ENCODE measurements around the gene SCIMP. TPM values are rescaled to one million over a fixed set of nuclear protein-coding genes. Genes with fewer than 3 reads are reported as not detected.

SCIMP gene
- total RNA-seq, 4 donors from 2014 or later = 0.62 to 0.91 TPM; not detected in 2

DNA sequence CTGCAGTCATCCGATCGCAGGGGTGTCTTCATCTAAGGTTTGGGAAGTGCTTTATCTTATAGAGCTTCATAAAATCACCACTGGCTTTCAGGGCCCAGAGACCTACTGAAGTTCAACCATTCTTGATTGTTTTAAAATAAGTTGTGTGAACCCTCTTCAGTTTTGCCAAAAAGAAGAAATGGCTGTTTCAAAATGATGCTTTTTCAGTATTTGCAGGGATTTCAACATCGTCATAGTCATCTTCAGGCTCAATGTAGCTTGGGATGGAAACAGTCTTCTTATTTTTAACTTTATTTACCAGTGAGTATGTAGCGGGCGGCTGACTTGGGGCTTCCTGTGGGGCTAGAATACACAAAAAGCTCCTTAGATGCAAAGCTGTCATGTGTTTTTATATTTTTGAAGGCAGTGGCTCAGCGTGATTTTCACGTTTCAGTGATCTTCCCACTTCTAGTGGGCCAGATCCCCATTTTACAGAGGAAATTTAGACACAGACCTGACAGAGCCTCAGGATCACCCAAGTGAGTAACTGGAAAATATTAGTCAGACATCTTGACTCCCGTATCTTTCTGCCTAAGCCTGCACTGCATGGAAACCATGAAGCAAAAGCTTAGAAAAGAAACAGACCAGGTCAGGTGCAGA, 23.9 kb downstream of the SCIMP start:
- no peak overlapping the region for H3K4me3 ChIP-seq
- no peak for DNase-seq
- no peaks in the 10 kb centered on the region for H3K27me3 ChIP-seq
- H3K4me1 ChIP-seq = no peaks in the 10 kb centered on the region
- H3K36me3 ChIP-seq = no peaks in the 10 kb centered on the region
- H3K27ac ChIP-seq = no peak overlapping the region
- TF ChIP-seq POLR2A (IDR thresholded peaks at IDR 0.05) = no peak
- TF ChIP-seq, protein P1, sequence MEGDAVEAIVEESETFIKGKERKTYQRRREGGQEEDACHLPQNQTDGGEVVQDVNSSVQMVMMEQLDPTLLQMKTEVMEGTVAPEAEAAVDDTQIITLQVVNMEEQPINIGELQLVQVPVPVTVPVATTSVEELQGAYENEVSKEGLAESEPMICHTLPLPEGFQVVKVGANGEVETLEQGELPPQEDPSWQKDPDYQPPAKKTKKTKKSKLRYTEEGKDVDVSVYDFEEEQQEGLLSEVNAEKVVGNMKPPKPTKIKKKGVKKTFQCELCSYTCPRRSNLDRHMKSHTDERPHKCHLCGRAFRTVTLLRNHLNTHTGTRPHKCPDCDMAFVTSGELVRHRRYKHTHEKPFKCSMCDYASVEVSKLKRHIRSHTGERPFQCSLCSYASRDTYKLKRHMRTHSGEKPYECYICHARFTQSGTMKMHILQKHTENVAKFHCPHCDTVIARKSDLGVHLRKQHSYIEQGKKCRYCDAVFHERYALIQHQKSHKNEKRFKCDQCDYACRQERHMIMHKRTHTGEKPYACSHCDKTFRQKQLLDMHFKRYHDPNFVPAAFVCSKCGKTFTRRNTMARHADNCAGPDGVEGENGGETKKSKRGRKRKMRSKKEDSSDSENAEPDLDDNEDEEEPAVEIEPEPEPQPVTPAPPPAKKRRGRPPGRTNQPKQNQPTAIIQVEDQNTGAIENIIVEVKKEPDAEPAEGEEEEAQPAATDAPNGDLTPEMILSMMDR (IDR thresholded peaks at IDR 0.05) = no peak
- intact Hi-C loops (cut with DNase I; ENCODE audit: low total_unique reads) = no loop called here
- no peaks in the 10 kb centered on the region for H3K9me3 ChIP-seq

DNA sequence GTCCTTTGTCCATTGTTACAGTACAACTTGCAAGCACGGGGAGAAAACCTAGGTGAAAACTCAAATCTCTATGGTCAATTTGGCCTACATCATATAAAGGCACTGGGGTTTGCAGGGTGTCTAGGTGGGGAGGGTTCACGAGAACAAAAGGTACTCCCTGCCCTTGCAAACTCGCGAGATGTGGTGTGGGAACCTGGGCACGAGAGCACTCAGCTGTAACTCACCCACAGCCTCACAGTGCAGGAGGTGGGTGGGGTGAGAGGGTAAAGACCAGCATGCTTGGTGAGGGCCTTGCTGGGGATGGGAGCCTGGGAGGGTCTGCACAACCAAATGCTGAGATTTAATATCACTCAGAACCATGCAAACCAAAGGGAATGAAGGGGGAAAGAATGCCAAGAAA, 24.6 kb downstream of the SCIMP start:
- intact Hi-C loops (cut with DNase I; ENCODE audit: low total_unique reads) = no loop called here
- Histone ChIP-seq H3K4me3 (no peak overlapping the region), H3K4me1 (no peaks in the 10 kb centered on the region), H3K27ac (no peak overlapping the region), H3K9me3 (no peaks in the 10 kb centered on the region), H3K27me3 (no peaks in the 10 kb centered on the region), H3K36me3 (no peaks in the 10 kb centered on the region)
- TF ChIP-seq, protein P1 (IDR thresholded peaks at IDR 0.05) = no peak
- TF ChIP-seq POLR2A (IDR thresholded peaks at IDR 0.05) = no peak
- DNase-seq = no peak

DNA sequence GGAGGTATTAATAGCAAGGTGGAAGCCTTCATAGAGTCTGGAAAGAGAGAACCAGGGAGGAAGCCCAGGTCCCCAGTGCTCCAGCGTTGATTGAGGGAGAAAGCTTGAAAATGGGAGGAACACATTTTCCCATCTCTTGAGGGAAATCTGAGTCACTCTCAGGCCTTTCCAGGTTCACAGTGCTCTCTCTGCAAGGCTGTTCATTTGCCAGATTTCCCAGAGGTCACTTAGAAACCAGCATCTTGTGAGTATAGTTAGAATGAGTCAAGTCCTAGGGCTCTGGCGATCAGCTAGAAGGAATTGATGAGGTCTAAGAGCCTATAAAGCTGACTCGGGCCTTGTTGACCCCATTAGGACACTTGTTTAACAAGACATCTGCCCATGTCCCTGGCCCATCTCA, 25.3 kb downstream of the SCIMP start:
- TF ChIP-seq, protein P1 (IDR thresholded peaks at IDR 0.05) = no peak
- no peak for TF ChIP-seq POLR2A (IDR thresholded peaks at IDR 0.05)
- Histone ChIP-seq H3K9me3 (no peaks in the 10 kb centered on the region), H3K27me3 (no peaks in the 10 kb centered on the region), H3K36me3 (no peaks in the 10 kb centered on the region), H3K27ac (no peak overlapping the region), H3K4me1 (no peaks in the 10 kb centered on the region), H3K4me3 (no peak overlapping the region)
- intact Hi-C loops (cut with DNase I; ENCODE audit: low total_unique reads) = no loop called here
- DNase-seq = no peak

DNA sequence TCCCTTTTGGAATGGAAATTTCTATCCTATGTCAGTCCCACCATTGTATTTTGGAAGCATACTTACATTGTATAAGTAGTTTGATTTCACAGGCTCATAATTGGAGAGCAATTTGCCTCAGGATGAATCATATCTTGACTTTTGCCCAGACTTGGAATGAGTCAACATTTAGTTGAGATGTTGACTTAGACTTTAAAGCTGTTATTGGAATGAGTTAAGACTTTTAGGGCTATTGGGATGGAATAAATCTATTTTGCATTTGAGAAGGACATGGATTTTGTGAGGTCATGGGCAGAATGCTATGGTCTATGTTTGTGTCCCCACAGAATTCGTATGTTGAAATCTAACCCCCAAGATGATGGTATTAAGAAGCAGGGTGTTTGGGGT, 30.8 kb downstream of the SCIMP start:
- Histone ChIP-seq H3K36me3 (no peaks in the 10 kb centered on the region), H3K27ac (no peak overlapping the region), H3K9me3 (no peaks in the 10 kb centered on the region), H3K27me3 (no peaks in the 10 kb centered on the region), H3K4me1 (no peaks in the 10 kb centered on the region), H3K4me3 (no peak overlapping the region)
- intact Hi-C loops (cut with DNase I; ENCODE audit: low total_unique reads) = no loop called here
- DNase-seq = no peak
- TF ChIP-seq, protein P1 (IDR thresholded peaks at IDR 0.05) = no peak
- no peak for TF ChIP-seq POLR2A (IDR thresholded peaks at IDR 0.05)

DNA sequence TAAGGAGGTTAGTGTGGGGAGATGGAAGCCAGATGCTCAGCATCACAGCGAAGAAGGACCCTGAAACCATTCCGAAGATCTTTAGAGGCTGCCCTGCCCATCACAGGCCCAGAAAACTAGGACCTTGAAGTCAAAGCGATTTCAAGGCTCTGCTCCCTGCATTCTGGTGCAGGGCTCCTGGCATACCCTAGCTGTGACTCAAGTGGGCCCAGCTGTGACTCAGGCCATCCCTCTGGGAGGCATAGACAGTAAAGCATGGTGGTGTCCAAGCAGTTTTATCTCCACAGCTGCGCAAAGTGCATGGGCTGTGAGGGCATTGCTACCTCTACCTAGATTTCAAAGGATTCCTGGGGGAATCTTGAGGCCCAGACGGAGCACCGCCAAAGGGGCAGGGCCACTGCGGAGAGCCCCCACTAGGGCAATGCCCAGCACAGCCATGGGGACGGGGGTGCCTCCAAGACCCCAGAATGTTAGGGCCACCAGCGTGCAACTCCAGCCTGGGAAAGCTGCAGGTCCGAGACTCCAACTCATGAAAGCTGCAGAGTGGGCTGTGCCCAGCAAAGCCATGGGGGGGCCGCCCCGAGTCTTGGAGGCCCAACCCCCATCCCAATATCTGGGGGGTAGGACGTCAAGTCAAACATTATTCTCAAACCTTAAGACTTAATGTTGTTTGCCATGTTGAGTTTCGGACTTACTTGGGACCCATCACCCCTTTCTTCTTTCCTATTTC, 31.3 kb downstream of the SCIMP start:
- intact Hi-C loops (cut with DNase I; ENCODE audit: low total_unique reads) = no loop called here
- Histone ChIP-seq H3K4me3 (no peak overlapping the region), H3K27me3 (no peaks in the 10 kb centered on the region), H3K27ac (no peak overlapping the region), H3K9me3 (no peaks in the 10 kb centered on the region), H3K36me3 (no peaks in the 10 kb centered on the region), H3K4me1 (no peaks in the 10 kb centered on the region)
- DNase-seq = no peak
- TF ChIP-seq POLR2A (IDR thresholded peaks at IDR 0.05) = no peak
- TF ChIP-seq, protein P1 (IDR thresholded peaks at IDR 0.05) = no peak
